KOPT-K1 (cell line): Measurements from ENCODE around the gene GRXCR1.

ENCODE experiments used
- H3K27ac ChIP-seq: fragments of 200-600 bp; sonication (generic); 2 replicates; pipeline ENCODE4 v1.5.1; 2016; ENCODE audit warnings: antibody characterized with exemption, mild to moderate bottlenecking, low read depth, low read length; ENCODE audit not compliant: poor library complexity, severe bottlenecking
- H3K36me3 ChIP-seq: fragments of 200-600 bp; sonication (generic); 2 replicates; pipeline ENCODE4 v1.5.1; 2017; ENCODE audit warnings: antibody characterized with exemption, mild to moderate bottlenecking, low read length, moderate library complexity; ENCODE audit not compliant: insufficient read depth
- H3K9me3 ChIP-seq: fragments of 200-600 bp; sonication (generic); 2 replicates; pipeline ENCODE4 v1.5.1; 2017; ENCODE audit warnings: antibody characterized with exemption, low read length, mild to moderate bottlenecking; ENCODE audit not compliant: insufficient read depth, poor library complexity, severe bottlenecking

Gene GRXCR1

GRCh38 chr4:42906891-42907759 is 14.6 kb downstream of the GRXCR1 start:
- Histone ChIP-seq H3K9me3 (no peaks in the 10 kb centered on the region), H3K27ac (no peak overlapping the region), H3K36me3 (no peaks in the 10 kb centered on the region)

GRCh38 chr4:42910459-42910858 is 17.9 kb downstream of the GRXCR1 start:
- H3K36me3 ChIP-seq, result no peaks in the 10 kb centered on the region
- H3K9me3 ChIP-seq, result no peaks in the 10 kb centered on the region
- H3K27ac ChIP-seq, result no peak overlapping the region

- no peaks in the 10 kb centered on the region for H3K36me3 ChIP-seq
- no peaks in the 10 kb centered on the region for H3K9me3 ChIP-seq
- H3K27ac ChIP-seq, result no peak overlapping the region
Measured at GRCh38 chr4:42914937-42915336, 22.4 kb downstream of the GRXCR1 start.

GRCh38 chr4:42915484-42915883 is 23.0 kb downstream of the GRXCR1 start:
- Histone ChIP-seq H3K27ac (no peak overlapping the region), H3K9me3 (no peaks in the 10 kb centered on the region), H3K36me3 (no peaks in the 10 kb centered on the region)

- no peaks in the 10 kb centered on the region for H3K9me3 ChIP-seq
- H3K36me3 ChIP-seq, result no peaks in the 10 kb centered on the region
- H3K27ac ChIP-seq, result no peak overlapping the region
Measured at GRCh38 chr4:42917296-42917695, 24.8 kb downstream of the GRXCR1 start.

GRCh38 chr4:42923431-42923830 is 30.9 kb downstream of the GRXCR1 start:
- H3K9me3 ChIP-seq, result no peaks in the 10 kb centered on the region
- H3K36me3 ChIP-seq, result no peaks in the 10 kb centered on the region
- no peak overlapping the region for H3K27ac ChIP-seq

GRCh38 chr4:42925921-42926320 is 33.4 kb downstream of the GRXCR1 start:
- Histone ChIP-seq H3K36me3 (no peaks in the 10 kb centered on the region), H3K27ac (no peak overlapping the region), H3K9me3 (no peaks in the 10 kb centered on the region)

GRCh38 chr4:42927946-42928345 is 35.4 kb downstream of the GRXCR1 start:
- no peak overlapping the region for H3K27ac ChIP-seq
- H3K36me3 ChIP-seq, result no peaks in the 10 kb centered on the region

GRCh38 chr4:42928582-42928981 is 36.1 kb downstream of the GRXCR1 start:
- no peaks in the 10 kb centered on the region for H3K36me3 ChIP-seq
- H3K27ac ChIP-seq, result no peak overlapping the region
- H3K9me3 ChIP-seq, result no peaks in the 10 kb centered on the region

More at GRCh38 chr4:42927946-42928345, 35.4 kb downstream of the GRXCR1 start:
- H3K9me3 ChIP-seq, result no peaks in the 10 kb centered on the region

- no peaks in the 10 kb centered on the region for H3K9me3 ChIP-seq
- no peaks in the 10 kb centered on the region for H3K36me3 ChIP-seq
- no peak overlapping the region for H3K27ac ChIP-seq
Measured at GRCh38 chr4:42942216-42942615, 49.7 kb downstream of the GRXCR1 start.

GRCh38 chr4:42945874-42946273 is 53.4 kb downstream of the GRXCR1 start:
- Histone ChIP-seq H3K9me3 (no peaks in the 10 kb centered on the region), H3K27ac (no peak overlapping the region), H3K36me3 (no peaks in the 10 kb centered on the region)

- H3K9me3 ChIP-seq, result no peaks in the 10 kb centered on the region
- H3K36me3 ChIP-seq, result no peaks in the 10 kb centered on the region
- H3K27ac ChIP-seq, result no peak overlapping the region
Measured at GRCh38 chr4:42953321-42953720, 60.8 kb downstream of the GRXCR1 start.

- H3K36me3 ChIP-seq, result no peaks in the 10 kb centered on the region
- H3K9me3 ChIP-seq, result no peaks in the 10 kb centered on the region
- H3K27ac ChIP-seq, result no peak overlapping the region
Measured at GRCh38 chr4:42954963-42955669, 62.6 kb downstream of the GRXCR1 start.

- H3K36me3 ChIP-seq, result no peaks in the 10 kb centered on the region
- H3K9me3 ChIP-seq, result no peaks in the 10 kb centered on the region
- H3K27ac ChIP-seq, result no peak overlapping the region
Measured at GRCh38 chr4:42955746-42956505, 63.4 kb downstream of the GRXCR1 start.

GRCh38 chr4:42965326-42965725 is 72.8 kb downstream of the GRXCR1 start:
- H3K27ac ChIP-seq, result no peak overlapping the region
- H3K36me3 ChIP-seq, result no peaks in the 10 kb centered on the region
- H3K9me3 ChIP-seq, result no peaks in the 10 kb centered on the region
